KG1 (cell line): ENCODE results near the gene BEND7.

Experiments
- DNase-seq: peaks from one replicate; lab custom pipeline; 2025; lab: John Stamatoyannopoulos, UW

The BEND7 gene

GRCh38 chr10:13520194-13520593, 8.6 kb downstream of the BEND7 start:
- no peak for DNase-seq

- DNase-seq = no peak
Observed at GRCh38 chr10:13518076-13518692, 10.6 kb downstream of the BEND7 start.

GRCh38 chr10:13517675-13518074, 11.1 kb downstream of the BEND7 start:
- DNase-seq = no peak

GRCh38 chr10:13516176-13516575, 12.6 kb downstream of the BEND7 start:
- DNase-seq = no peak

- DNase-seq = no peak
Observed at GRCh38 chr10:13515467-13515866, 13.3 kb downstream of the BEND7 start.

GRCh38 chr10:13514296-13514695, 14.5 kb downstream of the BEND7 start:
- no peak for DNase-seq

GRCh38 chr10:13512564-13512963, 16.2 kb downstream of the BEND7 start:
- DNase-seq = no peak

- no peak for DNase-seq
Observed at GRCh38 chr10:13511409-13511808, 17.4 kb downstream of the BEND7 start.

- DNase-seq = no peak
Observed at GRCh38 chr10:13505052-13505680, 23.6 kb downstream of the BEND7 start.

GRCh38 chr10:13503745-13504463, 24.9 kb downstream of the BEND7 start:
- no peak for DNase-seq

GRCh38 chr10:13502380-13502779, 26.4 kb downstream of the BEND7 start:
- DNase-seq = no peak

GRCh38 chr10:13500201-13500600, 28.6 kb downstream of the BEND7 start:
- no peak for DNase-seq

GRCh38 chr10:13499150-13499549, 29.7 kb downstream of the BEND7 start:
- no peak for DNase-seq

- DNase-seq = no peak
Observed at GRCh38 chr10:13496931-13497330, 31.9 kb downstream of the BEND7 start.

GRCh38 chr10:13496164-13496563, 32.6 kb downstream of the BEND7 start:
- no peak for DNase-seq

GRCh38 chr10:13492493-13493180, 36.2 kb downstream of the BEND7 start:
- no peak for DNase-seq

GRCh38 chr10:13491747-13492360, 37.0 kb downstream of the BEND7 start:
- no peak for DNase-seq

- no peak for DNase-seq
Observed at GRCh38 chr10:13490503-13490902, 38.3 kb downstream of the BEND7 start.

- DNase-seq = no peak
Observed at GRCh38 chr10:13489035-13489599, 39.7 kb downstream of the BEND7 start.

- no peak for DNase-seq
Observed at GRCh38 chr10:13485623-13486022, 43.2 kb downstream of the BEND7 start.

GRCh38 chr10:13483951-13484350, 44.9 kb downstream of the BEND7 start:
- DNase-seq = no peak

- DNase-seq = no peak
Observed at GRCh38 chr10:13483073-13483472, 45.7 kb downstream of the BEND7 start.
